Measurements from ENCODE around the gene AGRP. TPM values are rescaled to one million over a fixed set of nuclear protein-coding genes. Genes with fewer than 3 reads are reported as not detected.

The AGRP gene
- total RNA-seq, 1 donor from 2014 or later = not detected

DNA sequence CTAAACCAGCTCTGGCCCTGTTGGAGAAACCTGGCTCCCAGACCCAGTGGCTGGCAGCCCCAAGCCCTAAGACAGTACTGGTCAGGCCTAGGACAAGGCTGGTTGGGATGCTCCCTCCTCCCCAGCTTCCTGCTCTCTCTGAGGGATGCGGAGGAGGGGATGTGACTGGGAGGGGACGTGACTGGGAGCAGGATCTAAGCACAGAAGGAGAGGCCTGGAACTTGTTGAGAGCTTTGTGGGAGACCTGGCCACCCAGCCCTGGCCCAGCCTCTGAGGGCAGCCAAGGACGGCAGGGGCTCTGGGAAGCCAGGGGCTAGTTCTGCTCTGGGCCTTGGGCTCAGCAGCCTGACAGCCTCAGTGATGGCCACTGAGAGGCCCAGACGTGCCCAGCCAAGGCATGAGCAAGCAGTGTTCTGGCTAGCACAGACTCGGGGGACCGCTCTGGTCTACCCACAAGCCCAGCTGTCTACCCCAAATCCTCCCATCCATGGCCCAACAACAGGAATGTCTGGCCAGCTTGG, 25.2 kb downstream of the AGRP start:
- TF ChIP-seq CTCF (IDR thresholded peaks at IDR 0.05; ENCODE audit: insufficient read depth, low read length, poor library complexity, severe bottlenecking) = no peak
- peaks cover under 1% of the 10 kb centered on the region for H3K36me3 ChIP-seq (ENCODE audit: control insufficient read depth, insufficient read depth, low read length)
- DNase-seq (ENCODE audit: low read depth) = no peak
- no peaks in the 10 kb centered on the region for H3K27me3 ChIP-seq (ENCODE audit: control insufficient read depth, insufficient read depth, low read length)
- H3K4me3 ChIP-seq (ENCODE audit: low read depth, low read length) = no peak overlapping the region

GRCh38 chr16:67457611-67458010, 25.7 kb downstream of the AGRP start:
- no peak for TF ChIP-seq CTCF (IDR thresholded peaks at IDR 0.05; ENCODE audit: insufficient read depth, low read length, poor library complexity, severe bottlenecking)
- no peak for DNase-seq (ENCODE audit: low read depth)
- Histone ChIP-seq H3K4me3 (ENCODE audit: low read depth, low read length) (no peak overlapping the region), H3K36me3 (ENCODE audit: control insufficient read depth, insufficient read depth, low read length) (peaks cover 3% of the 10 kb centered on the region), H3K27me3 (ENCODE audit: control insufficient read depth, insufficient read depth, low read length) (no peaks in the 10 kb centered on the region)

DNA sequence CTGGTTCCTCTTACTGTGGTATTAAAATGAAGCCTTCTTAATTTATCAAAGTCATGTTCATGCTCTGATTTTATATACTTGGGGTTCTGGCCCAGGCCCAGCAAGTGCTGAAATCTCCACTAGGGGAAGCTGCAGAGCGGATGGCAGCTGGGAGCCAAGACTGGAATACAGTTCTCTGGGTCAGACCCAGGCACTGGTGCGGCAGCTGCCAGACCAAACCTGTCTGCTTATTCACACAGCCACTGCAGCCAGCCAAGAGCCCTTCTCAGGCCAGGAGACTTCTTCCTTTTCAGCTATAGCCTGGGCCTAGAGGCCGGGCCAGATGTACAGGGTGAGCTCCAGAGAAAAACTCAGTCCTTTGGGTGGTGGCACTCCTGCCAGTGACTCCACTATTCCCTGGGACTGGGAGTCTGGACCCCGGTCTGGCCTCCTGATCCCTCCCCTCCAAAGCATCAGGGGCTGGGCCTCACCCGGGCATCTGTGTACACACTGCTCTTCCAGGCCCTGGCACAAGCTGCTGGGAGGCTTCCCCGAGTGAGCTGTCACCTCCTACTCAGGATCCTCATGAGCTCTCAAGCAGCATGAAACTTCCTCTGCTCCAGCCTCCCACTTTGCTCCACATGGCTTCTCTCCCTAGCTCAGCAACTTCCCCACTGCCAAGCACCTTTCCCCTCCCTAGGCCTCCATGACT, 26.8 kb downstream of the AGRP start:
- no peak overlapping the region for H3K4me3 ChIP-seq (ENCODE audit: low read depth, low read length)
- no peak for DNase-seq (ENCODE audit: low read depth)
- H3K36me3 ChIP-seq (ENCODE audit: control insufficient read depth, insufficient read depth, low read length) = peaks cover 3% of the 10 kb centered on the region
- H3K27me3 ChIP-seq (ENCODE audit: control insufficient read depth, insufficient read depth, low read length) = no peaks in the 10 kb centered on the region
- TF ChIP-seq CTCF (IDR thresholded peaks at IDR 0.05; ENCODE audit: insufficient read depth, low read length, poor library complexity, severe bottlenecking) = peak; percentile 28

DNA sequence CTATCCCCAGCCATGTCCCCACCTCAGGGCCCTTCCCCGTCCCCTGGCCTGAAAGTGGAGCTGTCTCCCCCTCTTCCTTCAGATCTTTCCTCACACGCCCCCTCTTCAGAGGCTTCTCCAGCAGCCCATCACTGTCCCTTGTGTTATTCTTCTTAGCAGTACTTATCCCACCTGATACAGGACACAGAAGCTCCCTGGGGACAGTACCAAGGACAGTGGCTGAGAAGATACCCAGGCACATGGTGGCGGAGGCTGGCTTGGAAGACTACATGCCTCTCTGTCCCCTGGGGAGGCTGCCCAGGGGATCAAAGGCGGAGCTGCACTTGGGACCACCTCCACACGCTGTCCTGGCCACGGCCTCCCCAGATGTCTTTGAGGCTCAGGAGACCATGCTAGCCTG, 28.5 kb downstream of the AGRP start:
- H3K4me3 ChIP-seq (ENCODE audit: low read depth, low read length) = no peak overlapping the region
- no peaks in the 10 kb centered on the region for H3K27me3 ChIP-seq (ENCODE audit: control insufficient read depth, insufficient read depth, low read length)

DNA sequence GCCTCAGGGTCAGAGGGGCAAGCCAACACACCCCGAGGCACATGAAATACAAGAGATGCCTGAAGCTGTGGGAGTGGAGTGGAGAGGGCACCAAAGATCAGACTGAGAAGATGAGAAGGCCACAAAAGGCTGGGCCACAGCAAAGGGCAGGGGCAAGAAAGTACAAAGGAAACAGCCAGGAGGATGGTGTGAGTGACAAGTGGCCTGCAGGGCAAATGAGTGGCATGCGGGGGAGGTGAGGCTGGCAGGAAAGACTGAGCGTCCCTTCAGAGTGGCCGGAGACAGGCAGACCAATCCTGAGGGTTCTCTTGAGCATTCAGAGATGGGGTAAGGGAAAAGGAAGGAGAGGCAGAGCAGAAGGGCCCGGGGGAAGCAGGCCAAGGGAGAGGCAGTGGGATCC, 29.2 kb downstream of the AGRP start:
- TF ChIP-seq CTCF (IDR thresholded peaks at IDR 0.05; ENCODE audit: insufficient read depth, low read length, poor library complexity, severe bottlenecking) = no peak
- no peak for DNase-seq (ENCODE audit: low read depth)
- H3K4me3 ChIP-seq (ENCODE audit: low read depth, low read length) = no peak overlapping the region
- peaks cover 3% of the 10 kb centered on the region for H3K36me3 ChIP-seq (ENCODE audit: control insufficient read depth, insufficient read depth, low read length)
- H3K27me3 ChIP-seq (ENCODE audit: control insufficient read depth, insufficient read depth, low read length) = no peaks in the 10 kb centered on the region

More for the DNA sequence above, 28.5 kb downstream of the AGRP start:
- DNase-seq (ENCODE audit: low read depth) = no peak
- peaks cover 3% of the 10 kb centered on the region for H3K36me3 ChIP-seq (ENCODE audit: control insufficient read depth, insufficient read depth, low read length)
- no peak for TF ChIP-seq CTCF (IDR thresholded peaks at IDR 0.05; ENCODE audit: insufficient read depth, low read length, poor library complexity, severe bottlenecking)

Data from kidney epithelial cell (primary cell).